NCI-H2029 (cell line): ENCODE results near the gene ANXA4.
"Not testable (repeated sequence)": the region's sequence is repeated elsewhere in the genome, so short reads cannot be mapped to it uniquely, and the experiment has no call there.

Source experiments
- DNase-seq: peaks from one replicate; lab custom pipeline; 2025; lab: John Stamatoyannopoulos, UW

ANXA4 gene

GRCh38 chr2:69779258-69780001 lies 37.5 kb downstream of the ANXA4 start:
- no peak for DNase-seq

- DNase-seq: no peak
Observed at GRCh38 chr2:69780921-69781320, 39.0 kb downstream of the ANXA4 start.

GRCh38 chr2:69781321-69782248 lies 39.7 kb downstream of the ANXA4 start:
- peak; percentile 15 for DNase-seq

GRCh38 chr2:69784228-69784627 lies 42.3 kb downstream of the ANXA4 start:
- no peak for DNase-seq

- DNase-seq: no peak
Observed at GRCh38 chr2:69785358-69785757, 43.4 kb downstream of the ANXA4 start.

GRCh38 chr2:69786052-69786560 lies 44.2 kb downstream of the ANXA4 start:
- no peak for DNase-seq

GRCh38 chr2:69789175-69789721 lies 47.3 kb downstream of the ANXA4 start:
- DNase-seq: no peak

- DNase-seq: no peak
Observed at GRCh38 chr2:69789772-69790600, 48.1 kb downstream of the ANXA4 start.

- DNase-seq: no peak
Observed at GRCh38 chr2:69790601-69790959, 48.6 kb downstream of the ANXA4 start.

GRCh38 chr2:69791045-69791444 lies 49.1 kb downstream of the ANXA4 start:
- DNase-seq: no peak

- DNase-seq: no peak
Observed at GRCh38 chr2:69796174-69796573, 54.2 kb downstream of the ANXA4 start.

- no peak for DNase-seq
Observed at GRCh38 chr2:69797235-69797634, 55.3 kb downstream of the ANXA4 start.

- DNase-seq: no peak
Observed at GRCh38 chr2:69797836-69798289, 55.9 kb downstream of the ANXA4 start.

GRCh38 chr2:69798290-69798908 lies 56.5 kb downstream of the ANXA4 start:
- DNase-seq: no peak

- no peak for DNase-seq
Observed at GRCh38 chr2:69798909-69799526, 57.1 kb downstream of the ANXA4 start.

GRCh38 chr2:69801745-69802290 lies 59.9 kb downstream of the ANXA4 start:
- DNase-seq: no peak

- not testable (repeated sequence) for DNase-seq
Observed at GRCh38 chr2:69802781-69803367, 60.9 kb downstream of the ANXA4 start.

GRCh38 chr2:69804416-69804815 lies 62.5 kb downstream of the ANXA4 start:
- no peak for DNase-seq

- DNase-seq: no peak
Observed at GRCh38 chr2:69805887-69806286, 64.0 kb downstream of the ANXA4 start.
